Measurements from ENCODE around the gene PRMT3. TPM values are rescaled to one million over a fixed set of nuclear protein-coding genes. Genes with fewer than 3 reads are reported as not detected.

The PRMT3 gene
- total RNA-seq, 1 donor from 2014 or later = 12.5 TPM

- no peak for DNase-seq (ENCODE audit: low read depth)
- no peak overlapping the region for H3K4me3 ChIP-seq (ENCODE audit: low read depth, low read length)
- TF ChIP-seq CTCF (conservative IDR thresholded peaks at IDR 0.05; ENCODE audit: low read depth, low read length) = no peak
Observed at GRCh38 chr11:20501971-20502370, 114.5 kb downstream of the PRMT3 start.

GRCh38 chr11:20511982-20512381 lies 124.5 kb downstream of the PRMT3 start:
- no peak overlapping the region for H3K4me3 ChIP-seq (ENCODE audit: low read depth, low read length)
- DNase-seq (ENCODE audit: low read depth) = no peak
- TF ChIP-seq CTCF (conservative IDR thresholded peaks at IDR 0.05; ENCODE audit: low read depth, low read length) = no peak

GRCh38 chr11:20512869-20513268 lies 125.4 kb downstream of the PRMT3 start:
- H3K4me3 ChIP-seq (ENCODE audit: low read depth, low read length) = no peak overlapping the region
- TF ChIP-seq CTCF (conservative IDR thresholded peaks at IDR 0.05; ENCODE audit: low read depth, low read length) = no peak
- no peak for DNase-seq (ENCODE audit: low read depth)

GRCh38 chr11:20518323-20518834 lies 130.9 kb downstream of the PRMT3 start:
- no peak for DNase-seq (ENCODE audit: low read depth)
- no peak for TF ChIP-seq CTCF (conservative IDR thresholded peaks at IDR 0.05; ENCODE audit: low read depth, low read length)
- H3K4me3 ChIP-seq (ENCODE audit: low read depth, low read length) = no peak overlapping the region

GRCh38 chr11:20522536-20522935 lies 135.0 kb downstream of the PRMT3 start:
- DNase-seq (ENCODE audit: low read depth) = no peak
- no peak overlapping the region for H3K4me3 ChIP-seq (ENCODE audit: low read depth, low read length)
- no peak for TF ChIP-seq CTCF (conservative IDR thresholded peaks at IDR 0.05; ENCODE audit: low read depth, low read length)

GRCh38 chr11:20529757-20530156 lies 142.2 kb downstream of the PRMT3 start:
- TF ChIP-seq CTCF (conservative IDR thresholded peaks at IDR 0.05; ENCODE audit: low read depth, low read length) = no peak
- H3K4me3 ChIP-seq (ENCODE audit: low read depth, low read length) = no peak overlapping the region
- no peak for DNase-seq (ENCODE audit: low read depth)

- no peak overlapping the region for H3K4me3 ChIP-seq (ENCODE audit: low read depth, low read length)
- TF ChIP-seq CTCF (conservative IDR thresholded peaks at IDR 0.05; ENCODE audit: low read depth, low read length) = no peak
- DNase-seq (ENCODE audit: low read depth) = no peak
Observed at GRCh38 chr11:20530942-20531703, 143.6 kb downstream of the PRMT3 start.
